T1000 (cell line): Measurements from ENCODE around the gene DPYD.

Experiments used
- DNase-seq: peaks from one replicate; lab custom pipeline; 2025; ENCODE audit warnings: mixed read lengths; lab: John Stamatoyannopoulos, UW

Gene DPYD

DNA sequence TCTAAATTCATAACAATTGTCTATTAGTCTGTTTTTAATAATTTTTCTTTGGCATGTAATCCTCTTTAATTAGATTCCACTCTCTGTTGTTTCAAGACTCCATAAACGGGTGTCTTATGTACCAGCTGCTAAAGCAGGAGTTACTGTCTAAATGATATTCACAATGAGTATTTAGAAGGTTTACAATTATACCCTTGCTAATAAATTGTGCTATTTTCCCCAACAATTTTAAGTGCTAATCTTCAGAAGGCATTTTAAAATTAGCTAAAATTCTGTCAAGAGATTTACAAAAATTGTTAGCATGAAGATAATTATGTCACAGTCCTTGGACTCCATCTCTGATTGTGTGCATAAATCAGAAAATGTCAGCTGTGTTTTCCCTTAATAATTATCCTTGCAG lies 83.7 kb downstream of the DPYD start:
- DNase-seq, result no peak

DNA sequence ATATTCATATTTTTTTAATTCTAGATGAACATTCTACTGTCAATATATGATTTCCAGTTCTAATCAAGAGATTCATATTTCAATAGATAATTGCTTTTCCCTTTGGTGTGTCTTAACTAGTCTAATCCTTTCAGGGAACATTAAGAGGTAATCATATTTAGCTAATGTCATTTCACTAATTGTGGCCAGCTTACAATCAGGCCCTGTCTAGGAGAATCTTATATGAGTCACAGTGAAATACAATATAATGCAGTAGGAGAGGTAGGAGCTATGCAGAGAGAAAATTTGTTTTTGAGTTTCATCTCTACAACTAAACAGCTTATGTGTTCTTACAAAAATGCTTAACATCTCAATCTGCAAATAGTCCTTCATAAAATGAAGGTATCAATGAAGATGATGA lies 85.9 kb downstream of the DPYD start:
- DNase-seq, result no peak

DNA sequence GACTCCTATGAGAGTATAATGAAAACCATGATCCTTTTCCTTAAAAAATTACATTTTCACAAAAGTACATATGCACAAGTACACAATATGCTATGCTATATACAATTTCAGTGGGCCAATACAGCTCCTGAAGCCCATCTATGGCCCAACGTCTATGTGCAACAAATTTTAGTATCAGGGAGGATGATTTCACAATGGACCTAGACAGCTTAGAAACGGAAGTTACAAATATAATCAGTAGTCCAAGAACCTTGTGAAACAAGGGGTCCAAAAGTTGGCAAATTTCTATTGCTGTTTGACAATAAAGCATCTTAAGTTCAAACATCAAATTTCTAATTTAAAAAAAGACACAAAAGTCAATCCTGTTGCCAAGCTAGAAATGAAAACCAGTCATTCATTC lies 87.0 kb downstream of the DPYD start:
- no peak for DNase-seq

DNA sequence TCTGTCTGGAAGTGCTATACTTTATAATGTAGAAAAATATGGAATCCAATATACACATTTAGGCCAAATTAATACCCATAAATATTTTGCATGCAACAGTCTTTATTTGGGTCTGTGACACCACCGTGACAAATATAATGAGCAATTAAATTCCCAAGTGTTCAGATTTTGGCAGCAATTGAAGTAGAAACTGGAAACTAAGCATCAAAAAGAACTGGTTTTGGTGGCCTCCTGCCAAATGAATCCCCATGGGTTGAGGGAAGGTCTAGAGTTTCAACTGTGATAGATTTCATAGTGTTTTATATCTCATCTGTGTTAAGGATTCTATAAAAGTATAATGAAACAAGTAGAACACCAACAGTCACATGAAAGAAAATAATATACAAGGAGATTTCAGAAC lies 88.4 kb downstream of the DPYD start:
- no peak for DNase-seq

DNA sequence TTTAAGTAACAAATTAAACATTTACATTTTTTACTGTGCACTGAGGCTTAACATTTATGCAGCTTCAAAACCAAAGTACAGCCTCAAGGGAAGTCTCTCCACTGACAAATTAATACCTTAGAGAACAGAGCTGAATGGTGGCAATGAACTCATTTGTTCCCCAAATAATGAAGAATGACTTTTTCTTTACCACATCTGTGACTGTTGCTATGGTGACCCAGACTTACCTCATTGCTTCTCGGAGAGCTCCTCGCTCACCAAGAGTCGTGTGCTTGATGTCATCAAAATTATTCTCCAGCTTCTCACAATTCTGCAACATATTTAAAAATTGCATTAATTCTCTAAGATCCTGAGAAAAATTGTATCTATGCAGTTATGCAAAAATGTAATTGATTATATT lies 92.9 kb downstream of the DPYD start:
- no peak for DNase-seq

DNA sequence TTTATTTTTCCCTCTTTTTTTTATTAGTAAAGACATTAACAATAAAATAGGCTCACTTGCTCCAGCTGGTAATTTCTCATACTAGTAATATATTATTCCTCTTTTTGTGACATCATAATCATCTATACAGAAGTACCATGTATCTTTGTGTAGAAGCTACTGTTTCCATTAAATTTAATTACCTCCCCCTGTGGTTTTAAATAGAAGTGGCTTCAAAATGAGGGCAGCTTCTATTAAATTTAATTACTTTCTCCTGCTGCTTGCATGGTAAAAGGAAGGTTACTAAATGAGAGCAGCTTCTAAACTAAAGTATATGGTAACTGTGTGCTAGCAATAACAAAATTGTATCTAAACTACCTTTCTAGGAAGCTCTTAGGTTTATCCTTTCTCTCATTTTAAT lies 94.0 kb downstream of the DPYD start:
- DNase-seq, result no peak

DNA sequence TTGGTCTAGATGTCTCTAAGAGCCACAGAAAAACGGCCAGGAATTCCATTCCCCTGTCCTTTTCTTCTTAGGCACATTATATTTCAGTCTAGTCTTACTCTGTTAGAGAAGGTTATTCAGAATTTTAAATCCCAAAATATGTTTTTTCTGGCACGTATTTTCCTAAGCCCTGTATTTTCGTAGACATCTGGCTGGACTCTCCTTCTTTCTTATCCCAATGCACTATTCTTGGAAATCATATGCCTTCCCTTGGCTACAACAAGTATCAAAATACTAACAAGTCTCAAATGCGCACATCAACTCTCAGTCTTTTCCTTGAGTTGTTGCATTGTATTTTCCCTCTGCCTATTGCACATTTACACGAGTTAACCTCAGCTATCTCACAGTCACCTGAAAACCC lies 96.2 kb downstream of the DPYD start:
- DNase-seq, result no peak

DNA sequence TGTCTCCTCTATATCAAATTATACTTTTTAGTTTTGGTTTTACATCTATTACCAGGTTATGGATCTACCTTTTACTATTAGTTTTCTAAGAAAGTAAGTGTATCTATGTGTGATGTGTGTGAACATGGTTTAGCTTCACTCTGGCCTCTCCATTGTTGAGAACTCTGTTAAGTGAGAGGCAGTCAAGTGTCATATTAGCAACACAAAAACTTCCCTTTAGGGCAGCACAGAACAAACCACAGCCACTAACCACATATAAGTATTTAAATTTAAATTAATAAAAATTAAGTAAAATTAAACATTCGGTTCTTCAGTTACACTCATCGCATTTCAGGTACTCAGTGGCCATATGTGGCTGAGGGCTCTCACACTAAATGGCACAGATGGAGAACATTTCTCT lies 96.6 kb downstream of the DPYD start:
- no peak for DNase-seq

DNA sequence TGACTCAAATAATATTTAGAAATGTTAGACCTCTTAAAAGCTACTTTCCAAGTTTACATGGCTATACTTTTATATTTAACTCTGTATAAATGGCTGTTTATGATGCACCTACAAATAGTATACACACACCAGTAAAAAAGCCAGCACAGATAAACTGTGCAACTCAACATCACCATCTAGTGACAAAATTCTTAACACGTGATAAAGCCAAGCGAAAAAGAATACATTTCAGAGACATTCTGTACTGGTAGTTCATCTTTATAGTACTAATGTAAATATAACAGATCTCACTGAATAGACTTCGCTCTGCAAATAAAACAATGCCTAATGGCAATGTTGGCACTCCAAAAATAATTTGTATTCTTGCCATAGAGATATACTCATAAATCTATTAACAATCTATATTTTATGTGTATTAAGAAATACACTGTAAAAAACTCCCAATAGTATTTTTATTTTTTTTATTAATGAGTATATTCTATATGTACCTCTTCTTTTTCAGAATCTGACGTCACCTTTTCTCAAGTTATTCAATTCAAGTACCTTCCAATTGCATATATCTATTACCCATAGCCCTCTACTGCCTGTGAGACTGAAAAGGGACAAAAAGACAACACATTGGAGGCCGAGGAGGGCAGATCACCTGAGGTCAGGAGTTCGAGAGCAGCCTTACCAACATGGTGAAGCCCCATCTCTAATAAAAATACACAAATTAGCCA lies 100.2 kb downstream of the DPYD start:
- no peak for DNase-seq

DNA sequence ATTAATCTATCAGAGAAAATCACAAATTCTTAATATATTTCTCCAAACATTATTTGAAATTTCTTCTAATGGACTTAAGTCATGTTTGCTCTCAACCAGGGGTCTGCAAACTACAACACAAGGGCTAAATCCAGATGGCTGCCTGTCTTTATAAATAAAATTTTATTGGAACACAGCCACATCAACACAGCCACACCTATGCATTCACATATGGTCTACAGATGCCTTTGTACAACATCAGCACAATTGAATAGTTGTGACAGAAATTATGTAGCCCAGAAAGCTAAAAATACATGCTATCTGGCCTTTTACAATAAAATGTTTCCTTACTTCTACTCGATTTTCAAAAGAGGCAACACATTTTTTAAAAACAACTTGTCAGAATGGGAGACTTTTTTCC lies 103.9 kb downstream of the DPYD start:
- DNase-seq, result no peak

DNA sequence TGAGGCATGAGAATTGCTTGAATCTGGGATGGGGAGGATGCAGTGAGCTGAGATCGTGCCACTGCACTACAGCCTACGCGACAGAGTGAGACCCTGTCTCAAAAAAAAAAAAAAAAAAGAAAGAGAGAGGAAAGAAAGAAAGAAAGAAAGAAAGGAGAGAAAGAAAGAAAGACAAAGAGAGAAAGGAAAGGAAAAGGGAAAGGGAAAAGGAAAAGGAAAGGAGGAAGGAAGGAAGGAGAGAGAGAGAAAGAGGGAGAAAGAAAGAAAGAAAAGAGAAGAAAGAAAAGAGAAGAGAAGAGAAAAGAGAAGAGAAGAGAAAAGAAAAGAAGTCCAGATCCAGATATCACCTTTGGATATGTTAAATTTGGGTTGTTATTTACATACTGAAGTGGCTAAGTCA lies 106.0 kb downstream of the DPYD start:
- DNase-seq, result no peak

DNA sequence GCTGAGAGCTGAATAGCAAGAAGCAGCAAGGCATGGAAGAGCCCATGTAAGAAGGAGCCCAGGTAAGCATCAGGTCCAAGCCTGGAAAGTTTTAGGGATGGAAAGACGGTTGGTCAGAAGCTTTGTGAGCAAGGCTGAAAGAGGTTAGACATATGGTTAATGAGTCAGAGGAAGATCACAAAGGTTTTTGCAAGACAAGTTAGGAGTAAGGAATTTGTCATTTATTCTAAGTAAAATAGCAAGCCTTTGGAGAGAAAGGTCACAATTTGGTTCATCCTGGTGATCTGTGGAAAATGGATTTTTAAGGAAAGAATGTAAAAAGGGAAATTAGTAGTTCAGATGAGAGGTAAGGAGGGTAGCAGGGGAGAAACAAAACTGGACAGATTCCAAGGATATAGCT lies 106.7 kb downstream of the DPYD start:
- no peak for DNase-seq

DNA sequence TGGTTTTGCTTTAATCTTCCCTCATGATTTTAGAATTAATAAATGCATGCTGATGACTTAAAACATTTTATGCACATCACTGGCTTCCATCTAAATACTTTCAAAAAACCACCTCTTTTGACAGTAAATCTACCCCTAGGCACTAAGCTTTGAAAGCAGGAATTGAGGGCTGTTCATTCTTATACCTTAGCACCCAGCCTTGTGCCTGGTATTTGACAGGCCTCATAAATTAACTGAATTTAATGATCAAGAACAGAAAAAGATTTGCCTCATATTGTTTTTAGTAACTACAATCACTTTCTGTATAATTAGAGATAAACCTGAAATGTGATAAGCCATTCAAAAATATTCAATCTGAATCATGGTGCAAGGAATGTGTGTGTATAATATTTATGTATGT lies 108.8 kb downstream of the DPYD start:
- DNase-seq, result no peak

DNA sequence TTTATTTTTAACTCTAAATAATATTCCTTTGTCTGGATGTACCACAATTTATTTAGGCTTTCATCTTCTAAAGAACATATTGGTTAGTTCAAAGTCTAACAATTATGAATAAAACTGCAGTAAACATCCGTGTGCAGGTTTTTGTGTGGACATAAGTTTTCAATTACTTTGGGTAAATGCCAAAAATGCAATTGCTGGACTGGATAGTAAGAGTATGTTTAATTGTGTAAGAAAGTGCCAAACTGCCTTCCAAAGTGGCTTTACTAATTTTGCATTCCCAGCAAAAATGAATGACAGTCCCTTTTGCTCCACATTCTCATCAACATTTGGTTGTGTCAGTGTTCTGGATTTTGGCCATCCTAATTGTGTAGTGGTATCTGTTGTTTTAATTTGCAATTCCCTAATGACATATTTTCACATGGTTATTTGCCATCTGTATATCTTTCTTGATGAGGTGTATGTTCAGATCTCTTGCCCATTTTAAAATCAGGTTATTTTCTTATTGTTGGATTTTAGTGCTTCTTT lies 113.8 kb downstream of the DPYD start:
- DNase-seq, result no peak

DNA sequence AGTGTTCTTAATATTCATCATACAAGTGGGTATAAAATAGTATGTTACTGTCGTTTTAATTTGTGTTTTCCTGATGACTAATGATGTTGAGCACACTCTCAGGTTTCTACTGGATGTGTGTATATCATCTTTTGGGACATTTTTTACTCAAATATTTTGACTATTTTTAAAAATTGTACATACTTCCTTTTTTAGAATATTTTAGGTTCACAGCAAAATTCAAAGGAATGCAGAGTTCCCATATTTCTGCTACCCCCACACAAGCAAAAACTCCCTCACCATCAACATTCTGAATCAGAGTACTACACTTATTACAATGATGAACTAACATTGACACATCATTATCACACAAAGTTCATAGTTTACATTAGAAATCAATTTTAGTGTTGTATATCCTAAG lies 114.5 kb downstream of the DPYD start:
- DNase-seq, result no peak

DNA sequence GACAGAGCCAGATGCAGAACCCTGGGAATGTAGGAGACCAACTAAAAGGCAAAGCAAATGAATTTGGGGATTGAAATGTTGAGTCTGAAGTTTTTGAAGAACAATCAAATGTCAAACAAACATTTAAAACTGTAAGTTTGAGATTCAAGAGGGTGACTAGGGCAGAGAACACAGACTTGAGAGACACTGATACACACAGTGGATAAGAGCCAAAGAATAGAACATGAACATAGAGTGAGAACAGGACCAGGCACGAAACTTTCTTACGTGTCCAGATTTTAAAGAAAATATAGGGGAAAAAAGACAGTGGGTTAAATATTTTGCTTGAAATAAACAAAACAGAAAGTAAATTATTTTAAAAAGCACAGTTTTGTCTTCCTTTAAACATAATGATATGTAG lies 115.7 kb downstream of the DPYD start:
- DNase-seq, result no peak

DNA sequence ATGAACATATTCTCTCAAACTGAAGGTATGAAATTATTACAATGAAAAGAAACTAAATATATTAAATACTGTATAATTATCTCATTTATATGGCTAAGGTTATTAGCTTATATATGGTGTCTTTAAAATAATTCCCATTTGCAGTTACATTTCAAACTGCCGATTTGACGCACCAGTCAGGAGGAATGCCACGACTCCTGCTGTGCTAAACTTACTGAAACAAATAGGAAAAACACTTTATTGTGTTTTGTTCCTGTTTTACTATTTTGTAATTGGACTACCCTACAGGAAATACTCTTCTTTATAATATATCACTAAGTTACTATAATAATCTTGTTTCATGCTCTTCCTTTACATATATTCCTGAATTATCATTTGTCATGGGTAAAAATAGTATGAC lies 117.8 kb downstream of the DPYD start:
- DNase-seq, result no peak

DNA sequence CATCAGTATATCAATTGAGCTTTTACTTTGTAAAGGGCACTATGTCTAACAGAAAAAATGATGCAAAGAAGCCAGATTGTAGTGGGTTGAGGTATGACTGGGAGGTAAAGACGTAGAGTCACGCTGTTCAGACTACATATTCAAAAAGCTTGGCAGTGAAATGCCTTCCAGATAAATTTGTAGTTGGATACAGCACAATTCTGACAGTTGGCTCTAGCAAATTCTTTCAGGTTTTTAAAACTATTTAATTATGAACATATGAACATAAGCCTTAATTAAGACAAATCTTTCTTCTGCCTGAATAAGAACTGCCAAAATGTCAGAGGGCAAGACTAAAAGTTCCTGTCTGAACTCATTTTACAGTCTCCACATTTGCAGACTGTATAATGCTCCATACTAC lies 118.8 kb downstream of the DPYD start:
- no peak for DNase-seq

DNA sequence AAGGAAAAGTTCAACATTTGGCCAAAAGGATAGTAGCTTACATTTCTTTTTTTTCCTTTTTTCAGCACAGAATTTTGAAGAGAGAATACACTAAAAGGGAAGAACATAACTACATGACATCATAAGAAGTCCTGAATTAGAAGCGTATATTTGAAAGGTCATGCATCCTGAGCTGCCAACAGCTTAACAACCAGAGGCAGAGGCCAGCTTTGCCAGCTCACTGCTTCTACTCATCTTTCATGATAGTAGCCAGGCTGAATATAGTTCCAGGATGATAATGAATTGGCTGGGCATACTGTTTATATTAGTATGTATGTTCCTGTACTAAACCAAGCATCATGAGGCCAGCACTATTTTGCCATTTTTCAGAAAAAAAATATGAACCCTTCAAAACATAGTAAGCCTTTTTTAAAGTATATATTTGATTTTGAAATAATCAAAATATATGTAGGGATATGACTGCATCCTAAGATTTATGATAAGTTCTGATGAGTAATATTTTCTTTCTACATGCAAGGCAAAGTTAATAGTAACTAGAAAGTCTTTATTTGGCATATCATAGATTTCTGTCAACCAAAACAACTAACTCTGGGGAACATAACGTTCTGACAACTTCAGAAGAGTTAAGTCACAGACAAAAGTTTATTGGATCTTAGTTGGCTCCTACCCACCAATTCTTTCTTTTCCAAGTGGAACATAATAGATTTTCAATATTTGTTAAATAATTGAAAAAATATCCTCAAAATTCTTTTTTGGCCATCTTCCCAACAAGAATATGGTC lies 123.2 kb downstream of the DPYD start:
- no peak for DNase-seq

DNA sequence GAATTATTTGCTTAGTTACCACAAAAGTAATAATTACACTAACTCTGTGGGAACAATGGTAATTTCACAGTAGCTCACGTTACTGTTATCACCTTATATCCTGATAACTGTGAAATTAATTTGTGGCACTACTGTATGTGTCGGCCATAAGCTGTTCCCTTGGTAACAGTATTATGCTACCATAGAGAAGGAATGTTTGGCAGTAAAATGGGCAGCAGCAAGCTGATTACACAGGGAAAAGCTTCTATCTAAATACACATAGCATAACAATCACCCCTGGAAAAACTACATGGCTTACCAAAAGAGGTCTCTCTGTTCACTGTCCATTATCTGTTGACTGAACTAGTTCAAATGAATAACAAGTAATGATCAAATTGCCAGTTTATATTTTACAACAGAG lies 124.1 kb downstream of the DPYD start:
- no peak for DNase-seq

DNA sequence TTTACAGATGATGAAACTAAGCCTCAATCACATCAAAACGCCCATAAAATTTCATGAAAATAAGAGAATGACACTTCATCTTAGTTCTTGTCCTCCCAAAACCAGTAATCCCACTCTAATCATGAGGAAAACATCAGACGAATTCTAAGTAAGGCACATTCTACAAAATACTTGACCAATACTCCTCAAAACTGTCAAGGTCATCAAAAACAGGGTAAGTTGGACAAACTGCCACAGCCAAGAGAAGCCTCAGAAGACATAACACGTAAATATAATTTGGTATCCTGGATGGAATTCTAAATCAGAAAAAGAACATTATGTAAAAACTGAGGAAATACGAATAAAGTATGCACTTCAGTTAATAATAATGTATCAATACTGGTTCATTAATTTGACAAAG lies 128.2 kb downstream of the DPYD start:
- no peak for DNase-seq

DNA sequence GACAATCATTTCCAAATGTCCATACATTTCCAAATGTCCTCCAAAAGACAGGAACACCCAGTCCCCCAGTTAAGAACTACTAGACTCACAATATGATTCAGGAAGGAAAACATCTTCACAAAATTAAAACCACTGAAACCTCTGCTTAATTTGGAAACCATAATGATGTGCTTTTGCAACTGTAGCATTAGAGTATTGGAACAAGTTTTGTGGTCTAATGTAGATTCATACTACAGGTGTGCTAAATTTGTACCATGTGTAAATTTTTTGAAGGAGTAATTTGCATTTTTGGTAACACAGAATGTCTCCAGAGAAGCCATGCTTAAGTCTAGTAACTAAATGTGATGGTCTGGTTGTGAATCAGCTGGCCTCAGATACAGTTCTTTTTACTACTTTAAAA lies 129.6 kb downstream of the DPYD start:
- no peak for DNase-seq

DNA sequence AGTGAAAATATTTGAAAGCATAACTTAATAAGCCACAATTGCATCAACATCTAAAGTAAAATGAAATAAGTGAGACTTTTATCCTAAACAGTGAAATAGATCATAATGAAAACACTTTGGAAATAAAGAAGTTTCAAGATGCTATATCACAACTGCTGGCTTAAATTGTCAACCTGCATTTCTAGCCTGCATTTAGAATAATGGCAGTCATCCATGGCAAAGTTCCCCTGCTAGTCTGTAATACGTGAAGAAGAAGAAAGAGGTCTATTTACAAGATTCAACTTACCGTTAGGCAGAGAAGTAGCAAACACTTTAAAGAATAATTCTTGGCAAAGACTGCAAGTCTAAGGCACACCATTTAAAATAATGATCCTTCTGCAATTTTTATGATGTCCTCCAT lies 133.6 kb downstream of the DPYD start:
- no peak for DNase-seq

DNA sequence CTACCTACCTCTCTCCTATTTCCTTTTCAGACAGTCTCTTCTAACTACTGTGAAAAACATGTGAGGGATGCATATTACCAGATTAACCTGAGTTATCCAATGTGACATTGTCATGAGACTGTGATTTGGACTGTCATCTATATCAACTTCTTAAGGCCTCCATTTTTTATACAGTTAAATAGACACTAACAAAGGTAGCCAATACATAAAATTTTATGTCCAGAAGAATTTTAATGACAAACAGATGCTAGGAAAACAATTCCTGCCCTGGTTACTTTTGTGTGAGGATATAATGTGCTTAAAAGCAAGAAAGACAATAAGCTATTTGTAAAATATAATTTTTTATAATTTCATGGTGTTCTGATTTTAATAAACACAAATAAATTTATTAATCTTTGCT lies 136.2 kb downstream of the DPYD start:
- no peak for DNase-seq
